Activated CD8-positive, alpha-beta memory T cell treated with anti-CD3 and anti-CD28 coated beads for 48 hours (primary cell): ENCODE results near the gene ACTRT2.

Experiments
- DNase-seq, 3 experiments: peaks; one replicate each; pipeline ENCODE4 v3.0.0-alpha.2; 2020; ENCODE audit warnings: low read depth in 2 of 3, low spot score in 2 of 3

Gene ACTRT2

DNA sequence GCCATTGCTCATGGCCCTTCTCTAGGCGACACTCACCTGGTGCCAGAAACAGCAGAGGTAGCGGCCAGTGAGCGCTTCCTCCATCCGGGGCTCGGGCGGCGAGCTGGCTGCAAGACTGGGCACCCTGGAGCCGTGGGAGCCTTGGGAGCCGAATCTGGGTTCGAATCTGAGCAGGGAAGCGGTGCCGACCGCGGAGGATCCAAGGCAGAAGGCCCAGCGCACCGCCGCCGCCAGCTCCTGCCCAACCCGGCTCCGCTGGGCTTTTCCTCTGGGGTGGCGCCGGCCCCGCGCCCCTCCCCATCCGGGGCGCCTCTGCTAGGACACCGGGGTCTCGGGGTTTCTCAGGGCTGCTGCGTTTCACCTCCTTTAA is 46.0 kb downstream of the ACTRT2 start:
- DNase-seq = no peak

GRCh38 chr1:3067671-3068563 is 46.6 kb downstream of the ACTRT2 start:
- DNase-seq = no peak

- DNase-seq = no peak
Measured at GRCh38 chr1:3068564-3069431, 47.5 kb downstream of the ACTRT2 start, which contains the start of gene PRDM16. Gene PRDM16, plus strand, starts transcription at chr1:3069203. Its CDS starts 57 bp downstream, at chr1:3069260.

- DNase-seq = no peak
Measured at GRCh38 chr1:3069491-3070308, 48.4 kb downstream of the ACTRT2 start.

GRCh38 chr1:3070309-3070643 is 49.0 kb downstream of the ACTRT2 start:
- DNase-seq = no peak

- DNase-seq = no peak
Measured at GRCh38 chr1:3070644-3071564, 49.6 kb downstream of the ACTRT2 start.

- no peak for DNase-seq
Measured at GRCh38 chr1:3071565-3072390, 50.5 kb downstream of the ACTRT2 start.
